Body of pancreas (tissue), 4 donors: ENCODE results near the gene ATP9B. TPM values are rescaled to one million over a fixed set of nuclear protein-coding genes. Genes with fewer than 3 reads are reported as not detected.
A peak's percentile ranks its signal among the peaks of the same experiment; 100 is the strongest.

Source experiments
- ATAC-seq: fragments of 150-250 bp; one replicate; pipeline ENCODE4 v1.9.1; 2016
- DNase-seq, 4 donors: peaks; one replicate each; pipeline ENCODE4 v3.0.0-alpha.2; 2019
- H3K27ac ChIP-seq, 4 donors: fragments of 200-600 bp; sonication (generic); 1 replicate in 3 of 4; 2 replicates in 1 of 4; pipeline versions ENCODE4 v1.5.1 to v1.6.1; 2016 to 2019; ENCODE audit warnings: mild to moderate bottlenecking in 1 of 4, mixed read lengths in 1 of 4, moderate library complexity in 1 of 4
- H3K27me3 ChIP-seq, 2 donors: fragments of 200-600 bp; sonication (generic); one replicate each; pipeline ENCODE4 v1.6.0; 2016; ENCODE audit warnings: mild to moderate bottlenecking in 1 of 2
- H3K36me3 ChIP-seq, 2 donors: fragments of 200-600 bp; sonication (generic); replicated peaks in 1 of 2; 2 replicates each; pipeline ENCODE4 v1.5.1; 2016; ENCODE audit warnings: low read depth in 2 of 2; ENCODE audit not compliant: insufficient read depth in 1 of 2
- H3K4me1 ChIP-seq: fragments of 200-600 bp; sonication (generic); one replicate; pipeline ENCODE4 v1.6.0; 2016
- H3K4me3 ChIP-seq, 2 donors: fragments of 200-600 bp; sonication (generic); 1 replicate in 1 of 2; 2 replicates in 1 of 2; pipeline ENCODE4 v1.5.1; 2016 to 2019
- H3K9me3 ChIP-seq, 3 donors: fragments of 200-600 bp; sonication (generic); 1 replicate in 2 of 3; 2 replicates in 1 of 3; pipeline ENCODE4 v1.5.1; 2016
- CTCF ChIP-seq, 7 experiments: fragments of 450-650 bp in 4 of 7; fragments of 200-600 bp in 3 of 7; sonication (generic) in 3 of 7; IDR thresholded peaks; one replicate each; pipeline ENCODE4 v1.5.1; 2016 to 2019; ENCODE audit warnings: antibody characterized with exemption in 7 of 7
- POLR2A ChIP-seq, 3 donors: fragments of 450-650 bp; IDR thresholded peaks; one replicate each; pipeline ENCODE4 v1.6.1; 2016; ENCODE audit warnings: antibody characterized with exemption in 3 of 3, mild to moderate bottlenecking in 2 of 3
- WGBS, 2 donors: methylation state at CpG; one replicate each; pipeline ENCODE4 v1.1.5; 2017; 5-methylcytosine and 5-hydroxymethylcytosine counted together
- intact Hi-C: fragments of 100-400 bp; cut with DNase I; formaldehyde crosslinking; loops from one replicate; pipeline ENCODE4 v1.15.1; 2023
- total RNA-seq, 2 donors: library from RNA; depleted of rRNA; stranded (reverse); fragments of >200 nt; gene quantifications; one replicate each; pipeline ENCODE4 v1.1.0, GENCODE V29; 2016

The ATP9B gene
- total RNA-seq: 10 to 100 TPM; 19.7 to 21.1 TPM

- no peaks in the 10 kb centered on the region for H3K27me3 ChIP-seq
- no peaks in the 10 kb centered on the region for H3K36me3 ChIP-seq
- peak; percentile 56 to 76 (median 74) for TF ChIP-seq POLR2A (IDR thresholded peaks at IDR 0.05)
- TF ChIP-seq CTCF (IDR thresholded peaks at IDR 0.05): peak in 4 of 7 experiments; percentile 29 to 51 (median 40)
- WGBS, 2 donors: 0% methylated on average over 19 to 79 of the region's 112 CpGs
- ATAC-seq: peak; percentile 94
- H3K27ac ChIP-seq: peak within 1 kb of the TSS; percentile 83 to 92 (median 90)
- peak within 1 kb of the TSS; percentile 85 to 91 for H3K4me3 ChIP-seq
- intact Hi-C loops: no loop called here
- H3K9me3 ChIP-seq: no peaks in the 10 kb centered on the region
- H3K4me1 ChIP-seq: peaks cover 20% of the 10 kb centered on the region
- DNase-seq: peak; percentile 95 to 97 (median 96)
Observed at GRCh38 chr18:79068937-79069716, at the start of gene ATP9B. Gene ATP9B (plus strand): TSS chr18:79069394. CDS start chr18:79069411, 17 bp downstream.

GRCh38 chr18:79019881-79020280, 49.3 kb upstream of the ATP9B start:
- WGBS, 2 donors: 55 to 70% methylated on average over 7 of the region's 7 CpGs
- H3K4me1 ChIP-seq: no peaks in the 10 kb centered on the region
- TF ChIP-seq POLR2A (IDR thresholded peaks at IDR 0.05) (no peak), CTCF (IDR thresholded peaks at IDR 0.05) (no peak)
- H3K36me3 ChIP-seq: no peaks in the 10 kb centered on the region
- intact Hi-C loops: no loop called here
- H3K27ac ChIP-seq: no peak overlapping the region
- peaks cover 0 to 5% (median 0%) of the 10 kb centered on the region in 3 donors for H3K9me3 ChIP-seq
- ATAC-seq (no peak), DNase-seq (no peak)
- no peak overlapping the region for H3K4me3 ChIP-seq
- H3K27me3 ChIP-seq: no peaks in the 10 kb centered on the region

GRCh38 chr18:79022603-79023002, 46.6 kb upstream of the ATP9B start:
- no peak for DNase-seq
- no peaks in the 10 kb centered on the region for H3K36me3 ChIP-seq
- WGBS, 2 donors: 86 to 87% methylated on average over 12 to 23 of the region's 25 CpGs
- no peaks in the 10 kb centered on the region for H3K4me1 ChIP-seq
- H3K4me3 ChIP-seq: no peak overlapping the region
- no peak overlapping the region for H3K27ac ChIP-seq
- H3K9me3 ChIP-seq: peaks cover 0 to 5% (median 0%) of the 10 kb centered on the region in 3 donors
- no peak for ATAC-seq
- TF ChIP-seq POLR2A (IDR thresholded peaks at IDR 0.05) (no peak), CTCF (IDR thresholded peaks at IDR 0.05) (no peak)
- intact Hi-C loops: no loop called here
- no peaks in the 10 kb centered on the region for H3K27me3 ChIP-seq

- no peak overlapping the region for H3K27ac ChIP-seq
- WGBS, 2 donors: 26 to 76% methylated on average over 3 to 5 of the region's 5 CpGs
- intact Hi-C loops: no loop called here
- H3K36me3 ChIP-seq: no peaks in the 10 kb centered on the region
- H3K9me3 ChIP-seq: peaks cover 0 to 5% (median 0%) of the 10 kb centered on the region in 3 donors
- TF ChIP-seq CTCF (IDR thresholded peaks at IDR 0.05) (no peak), POLR2A (IDR thresholded peaks at IDR 0.05) (no peak)
- H3K4me3 ChIP-seq: no peak overlapping the region
- DNase-seq: no peak
- H3K4me1 ChIP-seq: no peaks in the 10 kb centered on the region
- no peaks in the 10 kb centered on the region for H3K27me3 ChIP-seq
- ATAC-seq: no peak
Observed at GRCh38 chr18:79026491-79026890, 42.7 kb upstream of the ATP9B start.

GRCh38 chr18:79030680-79031079, 38.5 kb upstream of the ATP9B start:
- Histone ChIP-seq H3K4me1 (no peaks in the 10 kb centered on the region), H3K36me3 (no peaks in the 10 kb centered on the region), H3K27me3 (no peaks in the 10 kb centered on the region), H3K9me3 (no peaks in the 10 kb centered on the region), H3K4me3 (no peak overlapping the region), H3K27ac (no peak overlapping the region)
- intact Hi-C loops: no loop called here
- WGBS, 2 donors: 70 to 72% methylated on average over 6 to 9 of the region's 9 CpGs
- ATAC-seq (no peak), DNase-seq (no peak)
- TF ChIP-seq POLR2A (IDR thresholded peaks at IDR 0.05): no peak
- no peak for TF ChIP-seq CTCF (IDR thresholded peaks at IDR 0.05)
